Right lobe of liver (tissue), 4 donors: ENCODE measurements around the gene CD59.

Experiments
- POLR2A ChIP-seq: fragments of 450-650 bp; IDR thresholded peaks from one replicate; pipeline ENCODE4 v1.6.1; 2017; ENCODE audit warnings: antibody characterized with exemption, mild to moderate bottlenecking
- TF ChIP-seq, protein P1 (sequence below), 4 donors: fragments of 200-600 bp in 3 of 4; fragments of 450-650 bp in 1 of 4; IDR thresholded peaks; one replicate each; pipeline versions ENCODE4 v1.5.1 to v1.8.0; 2016 to 2022; ENCODE audit warnings: antibody characterized with exemption in 4 of 4, mild to moderate bottlenecking in 2 of 4
- donor health status: DM: no; HTN: no; CAD: no.
- donor health status: DM: no; HTN: no; CAD: no.
- donor health status: DM: no; HTN: yes; CAD: no.

DNA sequence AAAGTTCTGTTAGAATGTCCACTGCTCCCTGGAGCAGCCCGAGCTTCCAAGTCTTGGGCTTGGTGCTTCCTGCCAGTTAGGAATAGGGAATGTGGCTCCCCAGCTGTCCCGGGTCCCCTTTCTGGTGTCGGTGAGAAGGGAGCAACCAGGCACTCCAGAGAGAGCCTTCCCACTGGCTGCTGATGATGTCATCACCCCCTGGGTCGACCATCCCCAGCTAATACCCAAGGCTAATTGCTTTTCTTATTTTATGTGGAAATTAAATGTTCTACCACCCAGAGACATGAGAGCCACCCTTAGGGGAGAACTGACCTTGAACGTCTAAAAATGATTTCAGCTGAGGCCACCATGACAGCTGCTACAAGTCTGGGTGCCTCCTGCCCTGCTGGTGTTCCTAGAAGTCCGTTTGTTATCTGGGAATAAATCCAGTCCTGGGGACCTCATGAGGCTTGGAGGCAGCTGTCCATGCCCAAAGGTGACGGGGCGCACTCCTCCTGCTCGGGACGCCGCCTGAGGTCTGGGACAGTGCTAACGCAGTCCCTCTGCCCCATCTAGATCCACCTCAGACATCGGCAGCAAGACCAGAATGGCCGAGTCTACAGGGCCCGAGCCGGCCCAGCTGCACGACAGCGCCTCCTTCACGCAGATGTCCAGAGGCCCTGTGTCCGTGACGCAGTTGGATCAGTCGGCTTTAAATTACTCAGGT lies 77.9 kb downstream of the CD59 start:
- TF ChIP-seq, protein P1, sequence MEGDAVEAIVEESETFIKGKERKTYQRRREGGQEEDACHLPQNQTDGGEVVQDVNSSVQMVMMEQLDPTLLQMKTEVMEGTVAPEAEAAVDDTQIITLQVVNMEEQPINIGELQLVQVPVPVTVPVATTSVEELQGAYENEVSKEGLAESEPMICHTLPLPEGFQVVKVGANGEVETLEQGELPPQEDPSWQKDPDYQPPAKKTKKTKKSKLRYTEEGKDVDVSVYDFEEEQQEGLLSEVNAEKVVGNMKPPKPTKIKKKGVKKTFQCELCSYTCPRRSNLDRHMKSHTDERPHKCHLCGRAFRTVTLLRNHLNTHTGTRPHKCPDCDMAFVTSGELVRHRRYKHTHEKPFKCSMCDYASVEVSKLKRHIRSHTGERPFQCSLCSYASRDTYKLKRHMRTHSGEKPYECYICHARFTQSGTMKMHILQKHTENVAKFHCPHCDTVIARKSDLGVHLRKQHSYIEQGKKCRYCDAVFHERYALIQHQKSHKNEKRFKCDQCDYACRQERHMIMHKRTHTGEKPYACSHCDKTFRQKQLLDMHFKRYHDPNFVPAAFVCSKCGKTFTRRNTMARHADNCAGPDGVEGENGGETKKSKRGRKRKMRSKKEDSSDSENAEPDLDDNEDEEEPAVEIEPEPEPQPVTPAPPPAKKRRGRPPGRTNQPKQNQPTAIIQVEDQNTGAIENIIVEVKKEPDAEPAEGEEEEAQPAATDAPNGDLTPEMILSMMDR (IDR thresholded peaks at IDR 0.05) = no peak
- no peak for TF ChIP-seq POLR2A
